Sigmoid colon (tissue), 7 donors: ENCODE data around the gene ELMO1. TPM values are rescaled to one million over a fixed set of nuclear protein-coding genes. Genes with fewer than 3 reads are reported as not detected.

ENCODE experiments used
- DNase-seq: peaks from one replicate; pipeline ENCODE4 v3.0.0-alpha.2; 2019
- H3K27ac ChIP-seq, 4 donors: fragments of 200-600 bp; sonication (generic); one replicate each; pipeline ENCODE4 v1.5.1; 2016 to 2019; ENCODE audit warnings: mild to moderate bottlenecking in 1 of 4
- H3K27me3 ChIP-seq, 3 donors: fragments of 200-600 bp; sonication (generic); one replicate each; pipeline ENCODE4 v1.5.1; 2019; ENCODE audit warnings: mild to moderate bottlenecking in 1 of 3
- H3K36me3 ChIP-seq, 4 donors: fragments of 200-600 bp; sonication (generic); one replicate each; pipeline ENCODE4 v1.5.1; 2016 to 2019
- H3K4me1 ChIP-seq, 4 donors: fragments of 200-600 bp; sonication (generic); one replicate each; pipeline ENCODE4 v1.5.1; 2017 to 2019
- H3K4me3 ChIP-seq, 4 donors: fragments of 200-600 bp; sonication (generic); one replicate each; pipeline ENCODE4 v1.5.1; 2017 to 2019; ENCODE audit warnings: mild to moderate bottlenecking in 2 of 4, moderate library complexity in 1 of 4
- H3K9me3 ChIP-seq, 4 donors: fragments of 200-600 bp in 3 of 4; sonication (generic) in 3 of 4; one replicate each; pipeline versions ENCODE4 v1.5.1 to v1.6.1; 2013 to 2019
- CTCF ChIP-seq, 4 experiments: fragments of 450-650 bp in 3 of 4; fragments of 200-600 bp in 1 of 4; IDR thresholded peaks; one replicate each; pipeline ENCODE4 v1.5.1; 2016 to 2019; ENCODE audit warnings: antibody characterized with exemption in 4 of 4, mild to moderate bottlenecking in 3 of 4, moderate library complexity in 2 of 4
- EP300 ChIP-seq, 4 donors: sonication (generic); formaldehyde crosslinking; IDR thresholded peaks; one replicate each; pipeline ENCODE4 v1.6.1; 2017; ENCODE audit warnings: antibody characterized with exemption in 4 of 4
- POLR2A ChIP-seq, 2 donors: fragments of 450-650 bp; IDR thresholded peaks; one replicate each; pipeline ENCODE4 v1.6.1; 2016; ENCODE audit warnings: antibody characterized with exemption in 2 of 2, mild to moderate bottlenecking in 2 of 2, moderate library complexity in 2 of 2
- POLR2AphosphoS5 ChIP-seq, 4 donors: sonication (generic); formaldehyde crosslinking; IDR thresholded peaks; one replicate each; pipeline ENCODE4 v1.6.1; 2017; ENCODE audit warnings: antibody characterized with exemption in 4 of 4
- WGBS, 2 donors: extraction: QIAGEN DNeasy Blood & Tissue Kit; methylation state at CpG; one replicate each; pipeline ENCODE4 v1.1.7; 2013; 5-methylcytosine and 5-hydroxymethylcytosine counted together
- intact Hi-C: fragments of 100-400 bp; cut with DNase I; formaldehyde crosslinking; loops from one replicate; pipeline ENCODE4 v1.15.1; 2023
- polyA plus RNA-seq, 3 donors: library from polyadenylated mRNA; stranded (reverse); fragments of 200-250 nt; gene quantifications; one replicate each; pipeline ENCODE4 v1.2.3, GENCODE V29; 2013
- total RNA-seq, 4 donors: library from RNA; depleted of rRNA; stranded (reverse); fragments of >200 nt; gene quantifications; one replicate each; pipeline ENCODE4 v1.1.0, GENCODE V29; 2016
- donor health status: healthy with polysubstance abuse.
- donor health status: Bipolar disorder and iron deficiency.
- donor health status: healthy.

The ELMO1 gene
- total and polyA plus RNA-seq, 7 donors, result 2.3 to 63.1 (median 33.9) TPM

GRCh38 chr7:36928311-36928710 lies 520.4 kb downstream of the ELMO1 start:
- no peaks in the 10 kb centered on the region for H3K27me3 ChIP-seq
- no peak overlapping the region for H3K4me3 ChIP-seq
- no peak for DNase-seq
- no peak for TF ChIP-seq POLR2A (IDR thresholded peaks at IDR 0.05)
- TF ChIP-seq EP300 (IDR thresholded peaks at IDR 0.05), result no peak
- no peak for TF ChIP-seq CTCF (IDR thresholded peaks at IDR 0.05)
- TF ChIP-seq POLR2AphosphoS5 (IDR thresholded peaks at IDR 0.05), result no peak
- WGBS, 2 donors, result 83 to 87% methylated on average over 5 of the region's 5 CpGs
- no peak overlapping the region for H3K27ac ChIP-seq
- H3K9me3 ChIP-seq, result no peaks in the 10 kb centered on the region
- no peaks in the 10 kb centered on the region for H3K36me3 ChIP-seq
- H3K4me1 ChIP-seq, result peaks cover 0 to 10% (median 5%) of the 10 kb centered on the region in 4 donors
- intact Hi-C loops, result no loop called here

GRCh38 chr7:36925691-36926090 lies 523.0 kb downstream of the ELMO1 start:
- no peaks in the 10 kb centered on the region for H3K27me3 ChIP-seq
- 81 to 92% methylated on average over 3 of the region's 3 CpGs for WGBS, 2 donors
- TF ChIP-seq POLR2A (IDR thresholded peaks at IDR 0.05), result no peak
- TF ChIP-seq CTCF (IDR thresholded peaks at IDR 0.05), result no peak
- TF ChIP-seq POLR2AphosphoS5 (IDR thresholded peaks at IDR 0.05), result no peak
- TF ChIP-seq EP300 (IDR thresholded peaks at IDR 0.05), result no peak
- no peak for DNase-seq
- intact Hi-C loops, result no loop called here
- peak overlapping the region in 1 of 4 donors; percentile 44 for H3K27ac ChIP-seq
- no peak overlapping the region for H3K4me3 ChIP-seq
- H3K36me3 ChIP-seq, result no peaks in the 10 kb centered on the region
- H3K9me3 ChIP-seq, result no peaks in the 10 kb centered on the region
- peaks cover 0 to 10% (median 5%) of the 10 kb centered on the region in 4 donors for H3K4me1 ChIP-seq

- WGBS, 2 donors, result 87 to 94% methylated on average over 5 of the region's 5 CpGs
- no peaks in the 10 kb centered on the region for H3K36me3 ChIP-seq
- TF ChIP-seq EP300 (IDR thresholded peaks at IDR 0.05), result no peak
- TF ChIP-seq POLR2AphosphoS5 (IDR thresholded peaks at IDR 0.05), result no peak
- no peak for TF ChIP-seq CTCF (IDR thresholded peaks at IDR 0.05)
- TF ChIP-seq POLR2A (IDR thresholded peaks at IDR 0.05), result no peak
- peak overlapping the region in 1 of 4 donors; percentile 44 for H3K27ac ChIP-seq
- intact Hi-C loops, result no loop called here
- no peaks in the 10 kb centered on the region for H3K27me3 ChIP-seq
- H3K9me3 ChIP-seq, result no peaks in the 10 kb centered on the region
- H3K4me1 ChIP-seq, result peaks cover 0 to 10% (median 5%) of the 10 kb centered on the region in 4 donors
- no peak for DNase-seq
- H3K4me3 ChIP-seq, result no peak overlapping the region
Observed at GRCh38 chr7:36925207-36925606, 523.5 kb downstream of the ELMO1 start.

GRCh38 chr7:36923943-36924436 lies 524.7 kb downstream of the ELMO1 start:
- DNase-seq, result no peak
- TF ChIP-seq EP300 (IDR thresholded peaks at IDR 0.05) (no peak), POLR2AphosphoS5 (IDR thresholded peaks at IDR 0.05) (no peak), CTCF (IDR thresholded peaks at IDR 0.05) (no peak), POLR2A (IDR thresholded peaks at IDR 0.05) (no peak)
- H3K4me3 ChIP-seq, result no peak overlapping the region
- intact Hi-C loops, result no loop called here
- no peaks in the 10 kb centered on the region for H3K27me3 ChIP-seq
- WGBS, 2 donors, result 64 to 80% methylated on average over 3 of the region's 3 CpGs
- H3K27ac ChIP-seq, result peak overlapping the region in 1 of 4 donors; percentile 60
- no peaks in the 10 kb centered on the region for H3K9me3 ChIP-seq
- no peaks in the 10 kb centered on the region for H3K36me3 ChIP-seq
- H3K4me1 ChIP-seq, result peaks cover 0 to 10% (median 5%) of the 10 kb centered on the region in 4 donors

GRCh38 chr7:36923185-36923584 lies 525.5 kb downstream of the ELMO1 start:
- Histone ChIP-seq H3K27me3 (no peaks in the 10 kb centered on the region), H3K9me3 (no peaks in the 10 kb centered on the region), H3K4me3 (no peak overlapping the region), H3K36me3 (no peaks in the 10 kb centered on the region), H3K4me1 (peaks cover 0 to 10% (median 5%) of the 10 kb centered on the region in 4 donors), H3K27ac (peak overlapping the region in 1 of 4 donors; percentile 60)
- DNase-seq, result no peak
- TF ChIP-seq POLR2A (IDR thresholded peaks at IDR 0.05) (no peak), POLR2AphosphoS5 (IDR thresholded peaks at IDR 0.05) (no peak), EP300 (IDR thresholded peaks at IDR 0.05) (no peak), CTCF (IDR thresholded peaks at IDR 0.05) (no peak)
- intact Hi-C loops, result no loop called here
